Activated CD4-positive, alpha-beta T cell treated with anti-CD3 and anti-CD28 coated beads for 4 hours (primary cell): ENCODE data around the gene FAM219A.
A peak's percentile ranks its signal among the peaks of the same experiment; 100 is the strongest.
"Not testable (repeated sequence)": the region's sequence is repeated elsewhere in the genome, so short reads cannot be mapped to it uniquely, and the experiment has no call there.

Experiments used
- DNase-seq, 2 donors: peaks; one replicate each; pipeline ENCODE4 v3.0.0-alpha.2; 2020

Gene FAM219A

GRCh38 chr9:34374339-34374738, 84.0 kb downstream of the FAM219A start:
- no peak for DNase-seq

- no peak for DNase-seq
Observed at GRCh38 chr9:34373749-34374148, 84.6 kb downstream of the FAM219A start.

DNA sequence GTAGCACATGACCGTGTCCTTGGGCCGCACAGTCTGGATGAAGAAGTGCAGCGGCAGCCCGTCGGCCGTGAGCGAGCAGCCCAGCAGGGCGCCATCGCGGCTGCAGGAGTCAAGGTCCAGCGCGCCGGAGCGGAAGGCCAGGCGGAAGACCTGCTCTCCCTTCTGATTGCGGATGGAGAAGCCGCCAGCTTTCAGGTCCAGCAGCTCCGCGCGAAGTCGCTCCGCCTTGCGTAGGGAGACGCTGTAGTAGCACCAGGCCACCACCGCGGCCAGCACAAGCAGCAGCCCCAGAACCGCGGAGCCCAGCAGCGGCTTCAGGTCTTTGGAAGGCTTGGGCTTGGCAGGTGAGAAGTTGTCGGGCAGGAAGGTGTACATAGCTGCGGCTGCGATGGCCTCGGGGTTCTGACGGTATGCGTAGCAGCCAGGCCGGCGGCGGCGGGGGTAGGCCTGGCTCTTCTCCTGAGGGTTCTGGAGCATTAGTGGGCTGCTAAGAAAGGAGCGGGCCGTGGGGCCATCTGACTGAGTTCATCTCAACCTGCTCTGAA, 85.8 kb downstream of the FAM219A start:
- no peak for DNase-seq

DNA sequence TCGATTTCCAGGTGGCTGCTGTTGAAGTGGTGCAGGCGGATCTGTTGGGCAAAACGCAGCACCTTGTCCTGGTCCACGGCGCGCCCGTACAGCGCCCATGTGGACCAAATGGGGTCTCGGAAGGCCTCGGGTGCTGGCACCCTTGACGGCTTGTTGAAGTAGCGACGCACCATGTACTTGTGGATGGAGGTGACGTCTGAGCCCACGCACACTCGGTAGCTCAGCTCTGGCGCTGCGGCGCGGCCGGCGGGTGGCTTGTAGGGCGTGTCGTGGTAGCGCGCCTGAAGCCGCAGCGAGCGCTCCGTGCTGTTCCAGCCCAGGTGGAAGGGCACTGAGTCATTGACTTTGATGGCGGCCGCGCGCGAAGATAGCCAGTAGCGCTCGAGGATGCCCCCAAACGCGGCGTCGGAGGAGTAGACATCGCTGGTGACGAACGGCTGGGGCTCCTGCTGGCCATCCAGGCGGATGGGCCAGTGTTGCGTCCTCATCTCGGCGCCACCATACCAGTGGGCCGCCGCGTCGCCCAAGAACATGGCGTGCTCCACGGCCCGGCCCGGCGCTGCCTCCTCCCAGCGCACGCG, 86.4 kb downstream of the FAM219A start:
- no peak for DNase-seq

DNA sequence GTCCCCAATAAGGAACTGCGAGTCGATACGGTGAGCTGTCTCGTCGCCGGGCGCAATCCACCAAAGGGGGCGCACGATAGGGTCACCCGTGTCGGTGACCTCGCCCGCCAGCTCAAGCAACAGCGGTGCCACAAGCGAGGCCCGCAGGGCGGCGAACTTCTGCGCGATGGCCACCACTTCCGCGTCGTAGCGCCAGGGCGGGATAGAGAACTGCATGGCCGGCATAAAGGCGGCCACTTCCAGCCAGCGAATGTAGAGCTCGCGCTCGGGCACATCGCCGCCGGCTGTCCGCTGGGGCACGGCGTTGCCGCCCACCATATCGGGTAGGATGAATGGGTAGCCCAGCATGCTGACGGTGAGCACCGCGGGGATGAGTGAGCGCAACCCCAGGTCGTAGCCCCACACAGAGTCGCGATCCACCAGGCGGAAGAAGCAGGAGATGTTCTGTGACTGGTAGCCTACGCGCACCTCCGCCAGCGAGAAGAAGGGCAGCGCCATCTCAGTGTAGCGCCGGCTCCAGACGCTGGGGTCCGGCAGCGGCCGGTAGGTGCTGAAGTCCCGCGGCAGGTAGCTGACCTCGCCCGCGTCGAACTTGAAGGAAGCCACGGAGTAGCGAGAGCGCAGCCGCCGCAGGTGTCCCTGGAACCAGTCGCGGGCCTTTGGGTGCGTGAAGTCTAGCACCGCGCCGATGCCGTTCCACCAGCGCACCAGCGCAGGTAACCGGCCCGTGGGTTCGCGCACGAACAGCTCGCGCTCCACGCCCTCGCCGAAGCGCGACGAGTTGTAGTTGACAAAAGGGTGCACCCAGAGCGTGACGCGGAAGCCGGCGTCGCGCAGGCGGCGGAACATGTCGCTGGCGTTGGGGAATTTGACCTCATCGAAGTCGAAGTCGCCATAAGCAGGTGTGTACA, 87.1 kb downstream of the FAM219A start:
- DNase-seq, result peak; percentile 16 to 22

GRCh38 chr9:34370335-34370969, 87.9 kb downstream of the FAM219A start:
- no peak for DNase-seq

DNA sequence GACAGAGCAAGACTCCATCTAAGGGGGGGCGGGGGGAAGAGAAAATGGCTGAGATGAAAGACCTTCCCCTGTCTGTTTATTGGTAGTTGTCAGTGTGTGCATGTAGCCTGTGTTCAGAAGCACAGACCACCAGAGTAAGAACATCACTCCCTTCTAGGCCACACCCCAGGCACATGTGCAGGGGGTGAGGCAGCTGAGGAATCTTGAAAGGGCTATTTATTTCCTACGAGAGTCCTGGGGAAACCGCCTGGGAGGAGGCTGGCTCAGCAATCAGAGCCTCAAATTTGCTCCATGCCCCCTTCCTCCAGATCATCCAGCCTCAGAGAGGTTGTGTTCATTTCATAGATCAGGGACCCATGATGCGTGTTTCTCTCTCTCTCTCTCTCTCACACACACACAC, 88.7 kb downstream of the FAM219A start:
- DNase-seq, result no peak

DNA sequence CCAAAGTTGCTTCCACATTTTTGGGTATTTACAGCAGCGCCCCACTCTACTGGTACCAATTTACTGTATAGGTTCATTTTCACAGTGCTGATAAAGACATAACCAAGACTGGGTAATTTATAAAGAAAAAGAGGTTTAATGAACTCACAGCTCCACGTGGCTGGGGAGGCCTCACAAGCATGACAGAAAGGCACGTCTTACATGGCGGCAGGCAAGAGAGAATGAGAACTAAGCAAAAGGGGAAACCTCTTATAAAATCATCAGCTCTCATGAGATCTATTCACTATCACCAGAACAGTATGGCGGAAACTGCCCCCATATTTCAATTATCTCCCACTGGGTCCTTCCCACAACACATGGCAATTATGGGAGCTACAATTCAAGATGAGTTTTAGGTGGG, 89.6 kb downstream of the FAM219A start:
- not testable (repeated sequence) for DNase-seq

GRCh38 chr9:34367751-34368410, 90.5 kb downstream of the FAM219A start:
- DNase-seq, result not testable (repeated sequence)

DNA sequence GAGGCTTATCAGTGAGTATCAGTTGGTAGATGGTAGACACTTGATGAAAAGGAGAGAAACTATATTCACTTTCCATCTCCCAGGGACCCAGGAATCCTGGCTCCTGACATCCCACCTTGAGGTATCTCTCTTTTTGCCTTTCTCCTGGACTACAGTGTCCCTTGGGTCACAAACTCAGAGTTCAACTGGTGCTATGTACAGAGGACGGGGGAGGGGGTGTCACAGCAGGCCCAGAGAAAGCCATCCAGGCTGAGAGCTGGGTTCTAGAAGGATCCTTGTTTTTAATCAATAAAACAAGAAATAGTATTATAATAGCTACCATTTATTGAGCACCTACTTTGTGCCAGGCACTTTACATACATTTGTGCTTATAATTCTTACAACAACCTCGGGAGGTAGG, 92.0 kb downstream of the FAM219A start:
- DNase-seq, result no peak

DNA sequence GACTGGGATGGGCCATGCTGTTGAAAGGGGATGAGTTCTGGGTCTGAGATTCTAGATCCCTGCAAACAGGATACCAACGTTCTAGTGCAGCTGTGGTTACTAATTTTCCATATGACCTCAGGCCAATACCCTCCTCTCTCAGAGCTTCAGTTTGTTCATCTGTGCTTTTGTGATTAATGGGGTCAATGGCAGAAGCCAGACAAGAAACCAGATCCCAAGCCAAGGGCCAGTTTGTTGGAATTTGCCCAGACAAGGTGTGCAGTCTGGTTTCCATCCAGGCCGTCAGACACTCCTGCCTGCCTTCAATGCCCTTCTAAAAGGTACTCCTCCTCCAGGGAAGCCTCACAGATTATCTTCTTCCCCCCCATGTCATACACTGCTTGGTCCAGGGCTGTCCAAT, 93.1 kb downstream of the FAM219A start:
- no peak for DNase-seq

DNA sequence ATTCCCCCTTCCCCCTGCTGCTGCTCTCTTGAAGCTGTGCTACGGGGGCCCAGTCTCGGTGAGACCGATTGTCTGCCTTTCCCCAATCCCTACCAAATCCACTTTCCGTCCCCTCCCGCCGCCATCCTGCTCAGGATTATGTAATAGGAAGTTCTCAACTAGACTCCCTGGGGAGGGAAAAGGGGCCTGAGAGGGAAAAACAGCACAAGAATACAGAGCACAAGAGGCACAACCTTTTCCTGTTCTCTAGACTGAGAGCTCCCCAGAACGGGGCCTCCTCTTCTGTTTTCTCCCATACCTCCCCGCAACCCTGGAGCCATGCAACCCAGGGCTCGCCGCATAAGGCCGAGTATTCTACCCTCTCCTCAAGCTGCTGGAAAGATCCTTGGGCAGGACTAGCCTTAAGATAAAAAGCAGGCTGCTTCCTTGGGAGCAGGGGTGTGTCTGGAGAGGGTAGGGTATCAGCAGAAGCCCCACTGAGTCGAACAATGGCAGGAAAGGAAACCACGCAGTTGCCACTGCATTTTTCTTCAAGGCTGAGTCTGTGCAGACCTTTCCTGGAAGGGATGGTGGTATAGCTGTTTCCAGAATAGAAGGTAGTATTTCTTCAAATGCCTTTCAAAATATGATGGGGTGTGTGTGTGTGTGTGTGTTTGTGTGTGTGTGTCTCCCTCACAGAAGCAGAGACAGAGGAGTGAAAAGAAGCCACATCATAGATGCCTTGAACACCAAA, 94.6 kb downstream of the FAM219A start:
- DNase-seq, result no peak

GRCh38 chr9:34362614-34363214, 95.7 kb downstream of the FAM219A start:
- DNase-seq, result no peak

GRCh38 chr9:34352957-34353356, 105.4 kb downstream of the FAM219A start:
- not testable (repeated sequence) for DNase-seq

- not testable (repeated sequence) for DNase-seq
Observed at GRCh38 chr9:34352122-34352652, 106.2 kb downstream of the FAM219A start.

GRCh38 chr9:34349324-34349723, 109.0 kb downstream of the FAM219A start:
- no peak for DNase-seq
